Activated naive CD8-positive, alpha-beta T cell treated with anti-CD3 and anti-CD28 coated beads, Interleukin-2, amount 10 ng/mL, durations not matched to agents 7 days and 5 days (primary cell): ENCODE measurements around the gene RPP30. TPM values are rescaled to one million over a fixed set of nuclear protein-coding genes. Genes with fewer than 3 reads are reported as not detected.
A peak's percentile ranks its signal among the peaks of the same experiment; 100 is the strongest.
"Not testable (repeated sequence)": the region's sequence is repeated elsewhere in the genome, so short reads cannot be mapped to it uniquely, and the experiment has no call there.

Experiments
- ATAC-seq: fragments of 150-1000 bp; cut with Tn5 transposase; one replicate; pipeline ENCODE4 v1.10.0; 2021; ENCODE audit warnings: low read depth, moderate library complexity
- POLR2A ChIA-PET: fragments of 350-600 bp; sonication (Branson Sonifier 250); formaldehyde crosslinking; loops from one replicate; lab custom pipeline; 2021; ENCODE audit warnings: antibody characterized with exemption; lab: Charles Lee
- DNase-seq: peaks from one replicate; pipeline ENCODE4 v3.0.0; 2021
- H3K27ac Mint-ChIP-seq: one replicate; pipeline ENCODE4 v1.8.0; 2022; ENCODE audit warnings: mild to moderate bottlenecking, mixed read lengths
- H3K27me3 Mint-ChIP-seq: one replicate; pipeline ENCODE4 v1.8.0; 2022; ENCODE audit warnings: mild to moderate bottlenecking, moderate library complexity, mixed read lengths
- H3K36me3 Mint-ChIP-seq: one replicate; pipeline ENCODE4 v1.8.0; 2021; ENCODE audit warnings: mild to moderate bottlenecking, mixed read lengths
- H3K4me1 Mint-ChIP-seq: one replicate; pipeline ENCODE4 v1.8.0; 2021; ENCODE audit warnings: mixed read lengths
- H3K4me3 Mint-ChIP-seq: one replicate; pipeline ENCODE4 v1.8.0; 2022; ENCODE audit warnings: mild to moderate bottlenecking, moderate library complexity, mixed read lengths
- H3K9me3 Mint-ChIP-seq: one replicate; pipeline ENCODE4 v1.8.0; 2021; ENCODE audit warnings: mixed read lengths
- total RNA-seq, 2 experiments: library from RNA; stranded (reverse); gene quantifications; one replicate each; pipeline ENCODE4 v1.2.3, GENCODE V29; 2021

RPP30 gene
- total RNA-seq, 2 experiments from 2014 or later: 36.5 to 41.4 TPM

- Mint-ChIP-seq H3K27ac (no peak overlapping the region), H3K36me3 (peaks cover 33% of the 10 kb centered on the region), H3K27me3 (no peaks in the 10 kb centered on the region), H3K4me1 (peaks cover 2% of the 10 kb centered on the region), H3K4me3 (no peak overlapping the region), H3K9me3 (no peaks in the 10 kb centered on the region)
- POLR2A ChIA-PET: no interaction called here
- no peak for ATAC-seq
- DNase-seq: no peak
These were observed 15.8 kb downstream of the RPP30 start for GRCh38 chr10:90887555-90887954.

GRCh38 chr10:90888387-90888786, 16.6 kb downstream of the RPP30 start:
- peaks cover 2% of the 10 kb centered on the region for H3K4me1 Mint-ChIP-seq
- H3K27me3 Mint-ChIP-seq: no peaks in the 10 kb centered on the region
- DNase-seq: no peak
- no peak overlapping the region for H3K27ac Mint-ChIP-seq
- ATAC-seq: no peak
- no peaks in the 10 kb centered on the region for H3K9me3 Mint-ChIP-seq
- peaks cover 33% of the 10 kb centered on the region for H3K36me3 Mint-ChIP-seq
- no peak overlapping the region for H3K4me3 Mint-ChIP-seq
- POLR2A ChIA-PET: no interaction called here

DNA sequence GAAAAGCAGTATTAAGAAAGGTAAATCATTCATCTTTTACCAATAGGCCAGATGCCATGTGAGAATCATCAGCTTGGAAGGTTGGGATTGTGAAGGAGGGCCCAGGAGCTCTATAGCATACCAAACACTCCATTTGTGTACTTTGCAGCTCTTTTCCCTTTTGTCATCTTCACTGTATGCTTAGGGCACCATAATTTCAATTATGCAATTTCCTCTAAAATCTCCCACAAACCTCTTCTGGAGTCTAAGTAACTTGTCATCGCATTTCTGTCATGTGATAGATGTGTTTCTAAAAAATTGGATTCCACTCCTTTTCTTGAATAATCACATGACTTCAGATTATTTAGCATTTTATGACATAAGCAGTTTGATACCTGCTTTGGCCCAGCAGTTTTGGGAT, 17.9 kb downstream of the RPP30 start:
- Mint-ChIP-seq H3K36me3 (peaks cover 35% of the 10 kb centered on the region), H3K27ac (no peak overlapping the region), H3K4me3 (no peak overlapping the region), H3K27me3 (no peaks in the 10 kb centered on the region), H3K9me3 (no peaks in the 10 kb centered on the region), H3K4me1 (peaks cover 2% of the 10 kb centered on the region)
- ATAC-seq (no peak), DNase-seq (no peak)
- POLR2A ChIA-PET: no interaction called here

DNA sequence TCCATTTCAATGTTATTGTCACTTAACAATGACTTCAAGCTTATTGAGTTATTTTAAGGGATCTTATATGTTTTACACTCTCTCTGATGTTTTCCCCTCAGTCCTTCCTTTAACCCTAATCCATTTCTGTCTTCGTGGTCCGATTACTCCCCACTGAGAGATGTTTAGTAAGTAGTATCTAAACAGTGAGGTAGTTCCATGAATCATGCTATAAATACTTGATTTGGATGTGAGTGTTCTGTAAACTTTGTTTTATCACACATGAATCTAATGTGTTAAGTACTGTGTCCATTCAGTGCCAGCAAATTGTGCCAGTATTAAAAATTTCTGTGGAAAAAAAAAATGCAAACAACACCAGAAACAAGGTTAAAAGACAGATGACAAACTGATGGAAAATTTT, 18.6 kb downstream of the RPP30 start:
- peaks cover 2% of the 10 kb centered on the region for H3K4me1 Mint-ChIP-seq
- no peaks in the 10 kb centered on the region for H3K9me3 Mint-ChIP-seq
- H3K4me3 Mint-ChIP-seq: no peak overlapping the region
- no peaks in the 10 kb centered on the region for H3K27me3 Mint-ChIP-seq
- peaks cover 36% of the 10 kb centered on the region for H3K36me3 Mint-ChIP-seq
- H3K27ac Mint-ChIP-seq: no peak overlapping the region
- DNase-seq: no peak
- POLR2A ChIA-PET: no interaction called here
- ATAC-seq: no peak

DNA sequence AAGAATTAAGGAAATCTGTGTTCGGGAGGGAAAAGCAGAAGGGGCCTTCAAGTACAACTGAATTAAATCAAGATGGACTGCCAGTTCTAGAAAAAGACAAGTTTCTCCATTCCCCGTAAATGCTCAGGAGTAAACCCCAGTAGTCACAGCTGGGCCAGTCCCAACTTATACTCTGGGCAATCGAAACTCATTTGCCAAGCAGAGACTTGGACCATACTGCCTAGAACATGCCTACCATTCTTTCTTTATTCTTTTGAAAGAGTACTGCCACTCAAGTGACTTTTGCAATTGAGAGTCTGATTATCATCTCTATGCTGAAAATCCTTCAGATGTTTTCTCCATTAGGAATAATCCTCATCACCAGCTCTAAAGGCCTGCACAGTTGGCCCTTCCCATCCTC, 21.4 kb downstream of the RPP30 start:
- no peak for ATAC-seq
- Mint-ChIP-seq H3K4me3 (no peak overlapping the region), H3K4me1 (peaks cover 17% of the 10 kb centered on the region), H3K27ac (no peak overlapping the region), H3K9me3 (no peaks in the 10 kb centered on the region), H3K27me3 (no peaks in the 10 kb centered on the region), H3K36me3 (peaks cover 33% of the 10 kb centered on the region)
- POLR2A ChIA-PET: no interaction called here
- no peak for DNase-seq

- H3K27me3 Mint-ChIP-seq, DNase-seq, POLR2A ChIA-PET, H3K9me3 Mint-ChIP-seq: not testable (repeated sequence)
- Mint-ChIP-seq H3K36me3 (peaks cover 28% of the 10 kb centered on the region), H3K4me3 (peak overlapping the region; percentile 65), H3K27ac (peak overlapping the region; percentile 79), H3K4me1 (peaks cover 17% of the 10 kb centered on the region)
- peak; percentile 74 for ATAC-seq
These were observed 25.1 kb downstream of the RPP30 start for GRCh38 chr10:90896916-90897315.

GRCh38 chr10:90905925-90906324, 34.2 kb downstream of the RPP30 start:
- DNase-seq: no peak
- Mint-ChIP-seq H3K27ac (no peak overlapping the region), H3K27me3 (no peaks in the 10 kb centered on the region), H3K4me3 (no peak overlapping the region), H3K36me3 (peaks cover 12% of the 10 kb centered on the region), H3K9me3 (no peaks in the 10 kb centered on the region), H3K4me1 (peaks cover 6% of the 10 kb centered on the region)
- no peak for ATAC-seq
- POLR2A ChIA-PET: no interaction called here

DNA sequence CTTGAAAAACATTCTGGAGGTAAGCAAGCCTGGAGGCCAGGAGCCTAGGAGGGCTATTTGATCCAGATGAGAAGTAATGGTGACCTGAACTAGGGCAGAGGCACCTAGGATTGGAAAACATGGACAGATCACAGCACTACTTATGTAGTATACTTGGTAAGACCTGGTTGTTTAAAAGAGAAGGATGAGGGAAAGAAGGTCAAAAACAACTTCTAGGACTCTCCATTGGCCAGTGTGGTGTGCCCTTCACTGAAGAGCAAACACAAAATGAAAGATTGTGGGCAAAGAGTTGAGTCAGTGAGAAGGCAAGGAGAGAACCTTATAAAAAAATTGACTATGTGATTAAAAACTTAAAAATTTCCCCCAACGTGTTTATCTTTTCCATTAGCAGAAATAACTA, 34.8 kb downstream of the RPP30 start:
- Mint-ChIP-seq H3K27me3 (no peaks in the 10 kb centered on the region), H3K36me3 (peaks cover 10% of the 10 kb centered on the region), H3K4me3 (no peak overlapping the region), H3K9me3 (no peaks in the 10 kb centered on the region), H3K27ac (no peak overlapping the region), H3K4me1 (peaks cover 6% of the 10 kb centered on the region)
- DNase-seq (no peak), ATAC-seq (no peak)
- POLR2A ChIA-PET: no interaction called here

DNA sequence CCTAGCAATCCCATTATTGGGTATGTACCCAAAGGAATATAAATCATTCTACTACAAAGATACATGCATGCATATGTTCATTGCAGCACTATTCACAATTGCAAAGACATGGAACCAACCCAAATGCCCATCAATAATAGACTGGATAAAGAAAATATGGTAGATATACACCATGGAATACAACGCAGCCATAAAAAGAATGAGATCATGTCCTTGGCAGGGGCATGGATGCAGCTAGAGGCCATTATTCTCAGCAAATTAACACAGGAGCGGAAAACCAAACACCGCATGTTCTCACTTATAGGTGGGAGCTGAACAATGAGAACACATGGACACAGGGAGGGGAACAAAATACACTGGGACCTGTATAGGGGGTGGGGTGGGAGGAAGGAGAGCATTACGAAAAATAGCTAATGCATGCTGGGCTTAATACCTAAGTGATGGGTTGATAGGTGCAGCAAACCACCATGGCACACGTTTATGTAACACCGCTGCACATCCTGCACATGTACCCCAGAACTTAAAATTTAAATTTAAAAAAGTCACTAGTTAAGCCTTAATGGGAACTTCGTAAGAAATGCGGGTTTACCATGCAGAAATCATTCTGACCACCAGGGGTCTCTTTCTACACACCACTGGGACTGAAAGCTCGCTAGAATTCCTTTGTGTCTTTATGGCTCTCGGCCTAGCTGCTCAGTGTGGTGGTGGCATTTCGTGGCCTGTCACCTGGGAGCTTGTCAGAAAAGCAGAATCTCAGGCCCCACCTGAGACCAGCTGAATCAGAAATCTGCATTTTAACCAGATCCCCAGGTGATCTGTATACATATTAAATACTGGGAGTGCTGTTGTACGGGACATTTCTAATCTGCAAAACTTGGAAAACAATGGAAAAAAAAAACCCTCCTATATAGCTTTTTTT, 39.6 kb downstream of the RPP30 start:
- H3K9me3 Mint-ChIP-seq: no peaks in the 10 kb centered on the region
- POLR2A ChIA-PET: interaction anchor here (0.5 kb wide), 1 partner anchor 32 kb away, joined by 3 read pairs; no protein-coding TSS in a partner anchor
- DNase-seq: peak; percentile 34
- no peaks in the 10 kb centered on the region for H3K36me3 Mint-ChIP-seq
- ATAC-seq: peak; percentile 82
- peaks cover 2% of the 10 kb centered on the region for H3K27me3 Mint-ChIP-seq
- no peak overlapping the region for H3K27ac Mint-ChIP-seq
- H3K4me1 Mint-ChIP-seq: peaks cover 3% of the 10 kb centered on the region
- H3K4me3 Mint-ChIP-seq: no peak overlapping the region

GRCh38 chr10:90912174-90912573, 40.4 kb downstream of the RPP30 start:
- Mint-ChIP-seq H3K4me3 (no peak overlapping the region), H3K9me3 (no peaks in the 10 kb centered on the region), H3K27ac (no peak overlapping the region), H3K36me3 (no peaks in the 10 kb centered on the region), H3K27me3 (peaks cover 3% of the 10 kb centered on the region), H3K4me1 (peaks cover 3% of the 10 kb centered on the region)
- DNase-seq: no peak
- no peak for ATAC-seq
- POLR2A ChIA-PET: interaction anchor here (0.5 kb wide), 1 partner anchor 31 kb away, joined by 3 read pairs; no protein-coding TSS in a partner anchor

- ATAC-seq: no peak
- no peak overlapping the region for H3K27ac Mint-ChIP-seq
- H3K9me3 Mint-ChIP-seq: no peaks in the 10 kb centered on the region
- H3K4me1 Mint-ChIP-seq: peaks cover 3% of the 10 kb centered on the region
- H3K4me3 Mint-ChIP-seq: no peak overlapping the region
- POLR2A ChIA-PET: no interaction called here
- peaks cover 8% of the 10 kb centered on the region for H3K27me3 Mint-ChIP-seq
- no peaks in the 10 kb centered on the region for H3K36me3 Mint-ChIP-seq
- DNase-seq: no peak
These were observed 41.2 kb downstream of the RPP30 start for GRCh38 chr10:90912854-90913479.

GRCh38 chr10:90913774-90914420, 42.1 kb downstream of the RPP30 start:
- DNase-seq: no peak
- peaks cover 3% of the 10 kb centered on the region for H3K4me1 Mint-ChIP-seq
- H3K4me3 Mint-ChIP-seq: no peak overlapping the region
- no peaks in the 10 kb centered on the region for H3K36me3 Mint-ChIP-seq
- H3K9me3 Mint-ChIP-seq: no peaks in the 10 kb centered on the region
- POLR2A ChIA-PET: no interaction called here
- no peak overlapping the region for H3K27ac Mint-ChIP-seq
- peaks cover 10% of the 10 kb centered on the region for H3K27me3 Mint-ChIP-seq
- no peak for ATAC-seq

DNA sequence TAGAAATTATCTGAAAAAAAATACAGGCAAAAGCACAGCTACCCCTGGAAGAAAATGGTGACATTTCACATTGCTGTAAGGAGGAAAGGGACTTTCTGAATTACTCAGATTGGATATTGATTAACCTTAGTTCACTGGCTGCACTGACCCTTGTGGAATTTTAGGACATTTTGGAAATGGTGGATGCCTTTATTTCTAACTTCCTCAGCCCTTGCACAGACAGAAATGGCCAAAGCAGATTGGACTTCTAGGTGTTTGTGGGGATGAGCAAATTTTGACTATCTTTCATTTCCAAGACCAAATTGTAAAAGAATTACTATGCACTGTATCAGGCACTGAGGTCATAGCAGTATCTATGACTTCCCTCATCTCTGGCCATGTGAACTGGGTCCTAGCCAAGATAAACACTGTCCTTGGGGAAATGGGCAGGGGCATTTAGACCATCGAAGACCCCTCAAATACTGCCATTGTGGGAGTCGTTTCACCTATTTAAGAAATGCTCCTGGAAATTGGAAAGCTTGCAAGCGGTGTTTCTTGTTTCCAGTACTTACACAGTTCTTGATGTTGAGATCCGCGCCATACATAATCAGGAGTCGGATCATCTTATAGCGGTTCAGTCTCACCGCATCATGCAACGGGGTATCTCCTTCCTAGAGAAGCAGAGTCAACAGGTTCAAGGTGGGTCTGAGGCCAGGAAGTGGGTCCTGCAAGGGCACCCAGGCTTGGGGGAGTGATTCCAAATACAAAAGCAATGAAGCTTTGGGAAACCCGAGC, 43.4 kb downstream of the RPP30 start:
- Mint-ChIP-seq H3K9me3 (no peaks in the 10 kb centered on the region), H3K4me3 (no peak overlapping the region), H3K27me3 (peaks cover 19% of the 10 kb centered on the region), H3K36me3 (no peaks in the 10 kb centered on the region), H3K27ac (no peak overlapping the region), H3K4me1 (peaks cover 2% of the 10 kb centered on the region)
- POLR2A ChIA-PET: no interaction called here
- DNase-seq: no peak
- ATAC-seq: no peak
